H1 (cell line): ENCODE measurements around the gene GDF2. TPM values are rescaled to one million over a fixed set of nuclear protein-coding genes. Genes with fewer than 3 reads are reported as not detected.

ENCODE experiments used
- CTCF ChIA-PET: fragments of 300-600 bp; sonication (Branson Sonifier 250); formaldehyde crosslinking; loops from one replicate; lab custom pipeline; 2021; ENCODE audit not compliant: partially characterized antibody; lab: Charles Lee
- POLR2A ChIA-PET: fragments of 300-600 bp; sonication (Branson Sonifier 250); formaldehyde crosslinking; loops from one replicate; lab custom pipeline; 2021; ENCODE audit warnings: inconsistent platforms; ENCODE audit not compliant: partially characterized antibody; lab: Charles Lee
- DNase-seq, 2 experiments: peaks; one replicate each; pipeline versions ENCODE4 v3.0.0 to v3.0.0-alpha.2; 2010 to 2022; ENCODE audit warnings: low spot score in 2 of 2, low read depth in 1 of 2, mixed read lengths in 1 of 2
- FAIRE-seq: peaks from 2 replicates; lab custom pipeline; 2011; peaks lifted over from hg19 to GRCh38; lab: Jason Lieb, UNC
- H2AFZ ChIP-seq: 2 replicates; pipeline ENCODE4 v1.8.1; 2012; ENCODE audit warnings: low read length, inconsistent platforms
- H2AK5ac ChIP-seq: 2 replicates; pipeline ENCODE4 v1.6.1; 2013; ENCODE audit warnings: low read depth, low read length
- H2BK120ac ChIP-seq: replicated peaks from 2 replicates; pipeline ENCODE3; 2013; ENCODE audit warnings: low read depth, low read length, inconsistent platforms
- H2BK12ac ChIP-seq: 2 replicates; pipeline ENCODE4 v1.6.1; 2013; ENCODE audit warnings: low read depth, low read length
- H2BK15ac ChIP-seq: 2 replicates; pipeline ENCODE4 v1.6.1; 2013; ENCODE audit warnings: low read length
- H2BK20ac ChIP-seq: 2 replicates; pipeline ENCODE4 v1.6.1; 2013; ENCODE audit warnings: low read length
- H2BK5ac ChIP-seq: 2 replicates; pipeline ENCODE4 v1.6.1; 2013; ENCODE audit warnings: low read depth, low read length
- H3K14ac ChIP-seq: 2 replicates; pipeline ENCODE4 v1.6.1; 2013; ENCODE audit warnings: inconsistent platforms; ENCODE audit not compliant: insufficient read length
- H3K18ac ChIP-seq: 2 replicates; pipeline ENCODE4 v1.6.1; 2013; ENCODE audit warnings: low read length; ENCODE audit errors: extremely low read depth
- H3K23ac ChIP-seq: 2 replicates; pipeline ENCODE4 v1.6.1; 2013; ENCODE audit warnings: inconsistent platforms; ENCODE audit not compliant: insufficient read length
- H3K23me2 ChIP-seq: 2 replicates; pipeline ENCODE4 v1.6.1; 2013; ENCODE audit warnings: low read depth, low read length
- H3K27ac ChIP-seq: 2 replicates; pipeline ENCODE4 v1.6.1; 2011; ENCODE audit warnings: low read depth, low read length, inconsistent platforms
- H3K27me3 ChIP-seq, 4 experiments: replicated peaks in 1 of 4; 1 replicate in 1 of 4; 2 replicates in 3 of 4; pipeline versions ENCODE4 v1.6.1 to v1.8.1; 2011 to 2013; ENCODE audit warnings: low read length in 3 of 4, mild to moderate bottlenecking in 3 of 4, inconsistent platforms in 2 of 4, mixed read lengths in 2 of 4, moderate library complexity in 1 of 4; ENCODE audit not compliant: control insufficient read depth in 3 of 4, insufficient read depth in 3 of 4; ENCODE audit errors: extremely low read depth in 1 of 4
- H3K36me3 ChIP-seq, 4 experiments: 2 replicates each; pipeline versions ENCODE4 v1.6.1 to v1.8.1; 2011 to 2013; ENCODE audit warnings: mild to moderate bottlenecking in 4 of 4, low read length in 3 of 4, moderate library complexity in 2 of 4, control low read depth in 1 of 4, inconsistent platforms in 1 of 4; ENCODE audit not compliant: insufficient read depth in 4 of 4, control insufficient read depth in 2 of 4
- H3K4ac ChIP-seq: replicated peaks from 2 replicates; pipeline ENCODE3; 2013; ENCODE audit warnings: low read length, low read depth, mixed read lengths, inconsistent platforms; ENCODE audit not compliant: insufficient read length
- H3K4me1 ChIP-seq, 4 experiments: replicated peaks in 1 of 4; 1 replicate in 1 of 4; 2 replicates in 3 of 4; pipeline versions ENCODE4 v1.6.1 to v1.8.1; 2011 to 2013; ENCODE audit warnings: low read length in 3 of 4, inconsistent platforms in 2 of 4, mixed read lengths in 1 of 4; ENCODE audit not compliant: insufficient read depth in 4 of 4, control insufficient read depth in 3 of 4
- H3K4me2 ChIP-seq, 2 experiments: 2 replicates each; pipeline versions ENCODE4 v1.6.1 to v1.8.1; 2011 to 2013; ENCODE audit warnings: low read depth in 2 of 2, low read length in 2 of 2, control low read depth in 1 of 2, inconsistent platforms in 1 of 2, mild to moderate bottlenecking in 1 of 2; ENCODE audit not compliant: insufficient read depth in 1 of 2
- H3K4me3 ChIP-seq, 4 experiments: fragments of 200-600, 300-600 bp in 1 of 4; sonication (generic), shearing (Covaris generic), sonication (Bioruptor Twin) in 1 of 4; 2 replicates each; pipeline versions ENCODE4 v1.5.1 to v1.8.1; 2011 to 2016; ENCODE audit warnings: low read length in 4 of 4, low read depth in 3 of 4, control low read depth in 2 of 4, inconsistent platforms in 2 of 4, mild to moderate bottlenecking in 2 of 4, mixed read lengths in 1 of 4, moderate library complexity in 1 of 4; ENCODE audit not compliant: insufficient read depth in 2 of 4; ENCODE audit errors: extremely low read depth in 1 of 4
- H3K56ac ChIP-seq: replicated peaks from 2 replicates; pipeline ENCODE3; 2013; ENCODE audit warnings: low read depth, mild to moderate bottlenecking, mixed read lengths, low read length, inconsistent platforms; ENCODE audit not compliant: insufficient read length
- H3K79me1 ChIP-seq: 2 replicates; pipeline ENCODE4 v1.6.1; 2013; ENCODE audit warnings: low read depth, low read length, control low read depth
- H3K79me2 ChIP-seq, 2 experiments: 2 replicates each; pipeline versions ENCODE4 v1.6.1 to v1.8.1; 2012 to 2013; ENCODE audit warnings: low read length in 2 of 2, mild to moderate bottlenecking in 2 of 2, inconsistent platforms in 1 of 2; ENCODE audit not compliant: insufficient read depth in 2 of 2, control insufficient read depth in 1 of 2
- H3K9ac ChIP-seq, 4 experiments: replicated peaks in 1 of 4; 1 replicate in 1 of 4; 2 replicates in 3 of 4; pipeline versions ENCODE4 v1.6.1 to v1.8.1; 2011 to 2013; ENCODE audit warnings: low read depth in 3 of 4, low read length in 3 of 4, control low read depth in 2 of 4, mild to moderate bottlenecking in 2 of 4, moderate library complexity in 2 of 4, inconsistent platforms in 1 of 4; ENCODE audit errors: extremely low read depth in 1 of 4
- H3K9me3 ChIP-seq, 2 experiments: 2 replicates each; pipeline versions ENCODE4 v1.6.1 to v1.8.1; 2012 to 2013; ENCODE audit warnings: mild to moderate bottlenecking in 2 of 2, moderate library complexity in 2 of 2, control low read depth in 1 of 2, inconsistent platforms in 1 of 2, low read depth in 1 of 2, low read length in 1 of 2, mixed read lengths in 1 of 2; ENCODE audit not compliant: insufficient read depth in 2 of 2
- H4K20me1 ChIP-seq, 2 experiments: replicated peaks in 1 of 2; 2 replicates each; pipeline versions ENCODE3 to v1.8.1; 2011 to 2013; ENCODE audit warnings: inconsistent platforms in 2 of 2, low read length in 2 of 2, mild to moderate bottlenecking in 1 of 2; ENCODE audit not compliant: insufficient read depth in 2 of 2, control insufficient read depth in 1 of 2
- H4K5ac ChIP-seq: 2 replicates; pipeline ENCODE4 v1.6.1; 2013; ENCODE audit warnings: low read length, low read depth, mixed read lengths, inconsistent platforms; ENCODE audit not compliant: insufficient read length
- H4K8ac ChIP-seq: 2 replicates; pipeline ENCODE4 v1.8.0; 2013; ENCODE audit warnings: mild to moderate bottlenecking, moderate library complexity, low read length, inconsistent platforms; ENCODE audit not compliant: insufficient read depth; ENCODE audit errors: extremely low read depth
- H4K91ac ChIP-seq: replicated peaks from 2 replicates; pipeline ENCODE3; 2013; ENCODE audit warnings: low read length, mixed read lengths, inconsistent platforms; ENCODE audit not compliant: insufficient read length
- ATF2 ChIP-seq: IDR thresholded peaks from 2 replicates; pipeline ENCODE4 v1.6.1; 2012; ENCODE audit warnings: low read length, inconsistent platforms
- CBX5 ChIP-seq: fragments of 300-800, 300-1000 bp; sonication (generic); IDR thresholded peaks from 2 replicates; pipeline ENCODE4 v1.7.1; 2016; ENCODE audit warnings: antibody characterized with exemption, low read length, low read depth
- CBX8 ChIP-seq: fragments of 300-800, 300-1000 bp; sonication (generic); IDR thresholded peaks from 2 replicates; pipeline ENCODE4 v1.7.1; 2016; ENCODE audit warnings: low read depth, low read length, borderline replicate concordance
- CHD1 ChIP-seq: IDR thresholded peaks from 2 replicates; pipeline ENCODE4 v1.6.1; 2012; ENCODE audit warnings: low read depth, low read length, improper control_type of control experiment
- FOSL1 ChIP-seq: IDR thresholded peaks from 2 replicates; pipeline ENCODE4 v1.6.1; 2011; ENCODE audit warnings: mild to moderate bottlenecking, low read depth, low read length, moderate library complexity; ENCODE audit not compliant: insufficient read depth
- POU5F1 ChIP-seq: IDR thresholded peaks from 2 replicates; pipeline ENCODE4 v1.6.1; 2011; ENCODE audit warnings: low read depth, mild to moderate bottlenecking, low read length, moderate library complexity
- SIX5 ChIP-seq: IDR thresholded peaks from 2 replicates; pipeline ENCODE4 v1.6.1; 2011; ENCODE audit warnings: mild to moderate bottlenecking, low read depth, low read length
- SP4 ChIP-seq: IDR thresholded peaks from 2 replicates; pipeline ENCODE4 v1.6.1; 2012; ENCODE audit warnings: low read length, inconsistent platforms
- TAF7 ChIP-seq: optimal IDR thresholded peaks from 2 replicates; pipeline ENCODE3; 2011; ENCODE audit warnings: low read depth, mild to moderate bottlenecking, inconsistent platforms, low read length, moderate library complexity, borderline replicate concordance
- YY1 ChIP-seq: IDR thresholded peaks from 2 replicates; pipeline ENCODE4 v1.6.1; 2011; ENCODE audit warnings: low read depth, mild to moderate bottlenecking, low read length
- WGBS, 2 experiments: shearing (Covaris generic) in 1 of 2; methylation state at CpG; one replicate each; pipeline versions ENCODE4 v1.1.6 to v1.1.7; 2013 to 2015; ENCODE audit warnings: low lambda C conversion rate in 2 of 2, mixed read lengths in 2 of 2, inconsistent platforms in 1 of 2, low coverage in 1 of 2, missing lambda C conversion rate in 1 of 2; ENCODE audit not compliant: insufficient replicate concordance in 2 of 2, insufficient coverage in 1 of 2, insufficient read length in 1 of 2; ENCODE audit errors: extremely low coverage in 1 of 2, missing lambda C conversion rate in 1 of 2; 5-methylcytosine and 5-hydroxymethylcytosine counted together
- polyA plus RNA-seq, 7 experiments: library from polyadenylated mRNA; depleted of rRNA in 3 of 7; stranded (reverse) in 5 of 7; unstranded in 2 of 7; fragments of >200 nt in 5 of 7; fragments of 200-250 nt in 2 of 7; gene quantifications; 1 replicate in 5 of 7; 2 replicates in 1 of 7; 4 replicates in 1 of 7; pipeline versions ENCODE4 v1.2.1 to v1.2.3, GENCODE V29; 2011 to 2013; ENCODE audit warnings: missing spikeins in 2 of 7, mixed read lengths in 2 of 7
- total RNA-seq: library from RNA; stranded (reverse); fragmentation: NEBNext Ultra II Directional; extraction: Animal tissue kit (Norgen Biotek cat#: 25700); gene quantifications from 2 replicates; pipeline ENCODE4 v1.2.1, GENCODE V29; 2021

The GDF2 gene
- total and polyA plus RNA-seq, 2 of the 8 experiments (the other 6 are each of a cell fraction or from before 2014, with no cell fraction given) = not detected

GRCh38 chr10:47307381-47307780 is 14.9 kb upstream of the GDF2 start:
- H3K9ac ChIP-seq = no peak overlapping the region
- H2BK12ac ChIP-seq = no peak overlapping the region
- no peak overlapping the region for H2BK15ac ChIP-seq
- no peak overlapping the region for H3K27ac ChIP-seq
- H2AK5ac ChIP-seq = no peak overlapping the region
- no peak overlapping the region for H3K4me3 ChIP-seq
- no peaks in the 10 kb centered on the region for H4K20me1 ChIP-seq
- H3K4ac ChIP-seq = no peak overlapping the region
- H3K4me1 ChIP-seq = peaks cover 0 to 5% (median 0%) of the 10 kb centered on the region in 4 experiments; a peak in 3 of 7 replicates
- H4K91ac ChIP-seq = no peak overlapping the region
- H2BK20ac ChIP-seq = no peak overlapping the region
- H3K79me1 ChIP-seq = no peaks in the 10 kb centered on the region
- no peak overlapping the region for H3K56ac ChIP-seq
- no peak overlapping the region for H2AFZ ChIP-seq
- H3K23me2 ChIP-seq = no peaks in the 10 kb centered on the region
- H3K23ac ChIP-seq = no peak overlapping the region
- no peak overlapping the region for H2BK5ac ChIP-seq
- WGBS, 2 experiments = 87% methylated on average over 3 of the region's 3 CpGs; no CpG with 5 or more reads in 1 of the 2 experiments
- ChIA-PET POLR2A (no interaction called here), CTCF (interaction anchor here (0.7 to 11.8 kb wide), 9 partner anchors 8 to 294 kb away, joined by 3 to 201 read pairs (median 4); no protein-coding TSS in a partner anchor)
- peaks cover 0 to 3% (median 3%) of the 10 kb centered on the region in 4 experiments; a peak in 5 of 7 replicates for H3K27me3 ChIP-seq
- H4K5ac ChIP-seq = no peak overlapping the region
- H3K79me2 ChIP-seq = no peaks in the 10 kb centered on the region
- DNase-seq = no peak
- H2BK120ac ChIP-seq = no peak overlapping the region
- H3K14ac ChIP-seq = no peak overlapping the region
- H3K4me2 ChIP-seq = no peak overlapping the region
- no peak for FAIRE-seq
- no peak overlapping the region for H3K18ac ChIP-seq
- no peaks in the 10 kb centered on the region for H3K9me3 ChIP-seq
- H3K36me3 ChIP-seq = no peaks in the 10 kb centered on the region
- no peak overlapping the region for H4K8ac ChIP-seq
- TF ChIP-seq SIX5 (no peak), CBX8 (no peak), SP4 (no peak), ATF2 (no peak), FOSL1 (no peak), YY1 (no peak), POU5F1 (no peak), CBX5 (no peak), CHD1 (no peak), TAF7 (no peak)
